Astrocyte (in vitro differentiated cells and primary cell): ENCODE results near the gene MCTP1.

Experiments
- CTCF ChIP-seq: IDR thresholded peaks from 2 replicates; pipeline ENCODE4 v1.5.1; 2011; ENCODE audit warnings: low read depth, mild to moderate bottlenecking, inconsistent platforms, low read length, moderate library complexity; ENCODE audit not compliant: insufficient read depth
- EZH2 ChIP-seq: IDR thresholded peaks from 2 replicates; pipeline ENCODE4 v1.6.1; 2012; ENCODE audit warnings: mild to moderate bottlenecking, low read length, inconsistent platforms; ENCODE audit not compliant: insufficient read depth

GRCh38 chr5:95063492-95063891 is 221.4 kb downstream of the MCTP1 start:
- TF ChIP-seq CTCF (no peak), EZH2 (no peak)
